ENCODE results near the gene PTK6.
A peak's percentile ranks its signal among the peaks of the same experiment; 100 is the strongest.

The PTK6 gene

DNA sequence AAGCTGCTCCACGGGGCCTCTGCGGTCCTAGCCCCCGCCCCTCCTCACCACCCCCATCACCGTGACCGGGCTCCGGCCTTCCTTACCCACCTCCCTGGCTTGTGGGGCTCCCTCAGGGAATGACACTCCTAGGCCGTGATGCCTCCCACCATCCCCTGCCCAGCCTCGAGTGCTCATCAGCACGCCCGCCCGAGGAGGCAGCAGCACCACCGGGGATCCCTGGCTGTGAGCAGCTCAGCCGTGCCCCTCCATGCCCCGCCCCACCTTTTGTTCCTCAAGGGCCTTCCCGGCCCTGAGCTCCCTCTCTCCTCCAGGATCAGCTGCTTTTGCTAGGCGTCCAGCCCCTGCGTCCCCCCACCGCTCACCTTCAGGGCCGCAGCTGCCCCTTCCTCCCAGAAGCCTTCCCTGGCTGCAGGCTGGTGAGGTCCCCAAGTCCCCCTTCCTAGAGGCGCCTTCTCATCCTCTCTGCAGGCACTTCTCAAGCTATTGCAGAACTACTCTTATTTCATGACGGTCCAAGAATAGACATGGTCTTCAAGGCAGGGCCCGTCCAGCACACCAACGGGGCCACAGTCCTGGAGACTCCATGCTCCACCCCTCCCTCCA, 19.8 kb upstream of the PTK6 start:
- no peak for DNase-seq

DNA sequence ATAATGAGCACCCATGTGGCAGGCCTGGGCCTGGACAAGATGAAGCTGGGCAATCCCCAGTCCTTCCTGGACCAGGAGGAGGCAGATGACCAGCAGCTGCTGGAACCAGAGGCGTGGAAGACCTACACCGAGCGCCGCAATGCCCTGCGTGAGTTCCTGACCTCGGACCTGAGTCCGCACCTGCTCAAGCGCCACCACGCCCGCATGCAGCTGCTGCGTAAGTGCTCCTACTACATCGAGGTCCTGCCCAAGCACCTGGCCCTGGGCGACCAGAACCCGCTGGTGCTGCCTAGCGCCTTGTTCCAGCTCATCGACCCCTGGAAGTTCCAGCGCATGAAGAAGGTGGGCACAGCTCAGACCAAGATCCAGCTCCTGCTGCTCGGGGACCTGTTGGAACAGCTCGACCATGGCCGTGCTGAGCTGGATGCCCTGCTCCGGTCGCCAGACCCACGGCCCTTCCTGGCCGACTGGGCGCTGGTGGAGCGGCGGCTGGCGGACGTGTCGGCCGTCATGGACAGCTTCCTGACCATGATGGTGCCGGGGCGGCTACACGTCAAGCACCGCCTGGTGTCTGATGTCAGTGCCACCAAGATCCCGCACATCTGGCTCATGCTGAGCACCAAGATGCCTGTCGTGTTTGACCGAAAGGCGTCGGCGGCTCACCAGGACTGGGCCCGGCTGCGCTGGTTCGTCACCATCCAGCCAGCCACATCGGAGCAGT, 18.6 kb upstream of the PTK6 start:
- DNase-seq, result no peak

DNA sequence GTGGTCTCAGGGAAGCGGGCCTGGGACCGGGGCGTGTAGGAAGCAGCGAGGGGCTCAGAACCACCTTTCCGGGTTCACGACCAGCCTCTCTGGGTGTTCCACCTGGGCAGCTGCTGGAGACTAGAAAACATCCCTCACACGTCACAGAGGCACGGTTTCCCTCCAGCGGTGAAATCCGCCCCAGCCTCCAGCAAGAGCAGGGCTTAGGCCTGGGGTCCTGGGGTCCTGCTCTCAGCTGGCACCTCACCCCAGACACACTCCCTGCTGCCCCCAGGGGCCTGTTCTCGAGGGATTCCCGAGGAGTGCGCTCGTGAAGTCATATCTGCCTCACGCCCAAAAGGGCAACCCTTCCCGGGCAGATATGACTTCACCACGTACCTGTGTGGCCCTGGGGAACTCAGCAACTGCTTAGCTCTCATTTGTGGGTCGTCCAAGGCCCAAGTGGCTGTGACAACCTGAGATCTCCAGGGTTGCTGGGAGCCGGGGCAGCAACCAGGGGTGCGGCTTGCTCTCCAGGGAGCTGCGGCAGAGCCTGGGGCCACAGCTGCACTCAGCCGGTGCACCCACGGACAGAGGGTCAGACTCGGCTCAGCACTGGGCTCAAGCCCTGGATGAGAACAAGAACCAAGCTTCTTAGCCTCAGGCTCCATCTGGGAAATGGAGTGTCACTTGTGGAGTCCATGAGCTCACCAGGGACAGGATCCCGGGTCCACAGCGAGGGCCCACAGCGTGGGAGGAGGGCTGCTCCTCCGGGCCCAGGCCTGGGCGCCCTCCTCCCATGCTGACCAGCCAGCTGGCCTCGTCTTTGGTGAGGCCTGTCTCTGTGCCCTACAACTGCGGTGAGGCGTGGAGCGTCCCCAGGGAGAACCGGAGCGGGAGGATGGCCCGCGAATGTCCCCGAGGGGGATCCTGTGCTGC, 17.4 kb upstream of the PTK6 start:
- peak; percentile 40 for DNase-seq

DNA sequence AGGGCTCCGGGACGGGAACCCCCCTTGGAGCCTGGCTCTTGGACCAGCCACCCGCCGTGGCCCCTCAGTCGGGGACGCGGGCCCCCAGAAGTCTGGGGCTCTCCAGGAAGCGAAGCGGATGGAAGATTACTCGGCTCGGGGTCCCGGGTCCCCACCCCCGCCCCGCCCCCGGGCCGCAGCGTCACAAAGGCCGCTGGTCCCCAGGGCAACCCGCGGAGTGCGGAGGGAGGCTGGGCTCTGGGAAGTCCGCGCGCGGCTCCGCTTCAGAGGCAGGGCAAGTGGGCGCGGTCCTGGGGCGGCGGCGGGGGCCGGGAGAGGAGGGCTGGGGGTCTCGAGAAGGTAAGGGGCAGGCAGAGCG, 16.7 kb upstream of the PTK6 start, which contains the start of gene FNDC11:
Gene FNDC11 (plus strand): TSS at position 227 of the 358 bp plus-strand sequence. CDS start 1,505 bp downstream, outside the sequence.
- DNase-seq, result peak; percentile 74

DNA sequence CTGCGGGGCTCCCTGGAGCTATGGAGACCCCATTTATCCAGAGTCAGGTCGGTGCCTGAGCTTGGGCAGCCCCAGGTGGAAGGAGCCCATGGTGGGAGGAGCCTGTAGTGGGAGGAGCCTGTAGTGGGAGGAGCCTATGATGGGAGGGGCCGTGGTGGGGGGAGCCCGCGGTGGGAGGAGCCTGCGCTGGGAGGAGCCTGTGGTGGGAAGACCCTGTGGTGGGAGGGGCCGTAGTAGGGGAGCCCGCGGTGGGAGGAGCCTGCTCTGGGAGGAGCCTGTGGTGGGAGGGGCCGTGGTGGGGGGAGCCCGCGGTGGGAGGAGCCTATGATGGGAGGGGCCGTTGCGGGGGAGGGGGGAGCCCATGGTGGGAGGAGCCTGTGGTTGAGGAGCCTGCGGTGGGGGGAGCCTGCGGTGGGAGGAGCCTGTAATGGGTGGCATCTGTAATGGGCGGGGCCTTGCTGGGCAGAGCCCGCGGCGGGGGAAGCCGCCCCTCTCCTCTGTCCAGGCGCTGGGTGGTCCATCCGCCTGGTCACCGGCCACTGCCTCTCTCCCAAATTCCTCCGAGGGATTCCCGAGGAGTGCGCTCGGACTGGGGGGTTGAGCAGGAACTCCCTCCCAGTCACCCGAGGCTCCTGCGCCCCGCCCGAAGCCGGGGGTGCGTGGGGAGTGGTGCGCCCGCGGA, 16.2 kb upstream of the PTK6 start:
- peak; percentile 89 for DNase-seq

DNA sequence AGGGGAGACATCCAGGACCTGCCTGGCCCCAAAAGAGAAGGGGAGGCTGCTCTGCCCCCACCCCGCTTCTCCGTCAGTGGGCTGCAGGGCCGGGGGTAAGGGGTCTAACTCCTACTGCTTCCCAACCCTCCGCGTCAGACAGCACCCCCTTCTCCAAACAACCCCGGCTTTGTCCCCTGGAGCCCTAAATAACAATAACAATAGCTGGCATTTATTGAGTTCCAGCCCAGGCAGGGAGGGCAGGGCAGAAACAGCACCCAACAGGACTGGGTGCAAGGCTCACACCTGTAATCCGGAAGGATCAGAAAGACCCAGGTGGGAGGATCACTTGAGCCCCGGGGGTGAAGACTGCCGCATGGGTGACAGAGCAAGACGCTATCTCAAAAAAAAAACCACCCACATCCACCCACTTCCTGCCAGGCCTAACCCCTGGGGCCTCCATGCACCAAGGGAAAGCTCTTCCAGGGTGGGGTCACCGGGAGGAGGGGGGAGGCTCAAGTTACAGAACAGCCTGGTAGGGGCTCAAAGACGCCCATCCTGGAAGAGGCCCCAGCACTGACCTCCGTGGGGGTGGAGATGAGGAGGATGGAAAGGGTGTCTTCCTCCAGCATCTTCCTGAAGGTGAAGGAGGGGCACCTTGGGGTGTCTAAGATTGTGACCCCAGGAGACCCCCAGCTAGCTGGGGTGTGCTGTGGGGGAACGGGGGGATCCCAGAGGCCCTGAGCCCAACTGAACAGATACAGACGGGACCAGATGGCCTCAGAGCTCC, 15.5 kb upstream of the PTK6 start:
- DNase-seq, result peak; percentile 72

DNA sequence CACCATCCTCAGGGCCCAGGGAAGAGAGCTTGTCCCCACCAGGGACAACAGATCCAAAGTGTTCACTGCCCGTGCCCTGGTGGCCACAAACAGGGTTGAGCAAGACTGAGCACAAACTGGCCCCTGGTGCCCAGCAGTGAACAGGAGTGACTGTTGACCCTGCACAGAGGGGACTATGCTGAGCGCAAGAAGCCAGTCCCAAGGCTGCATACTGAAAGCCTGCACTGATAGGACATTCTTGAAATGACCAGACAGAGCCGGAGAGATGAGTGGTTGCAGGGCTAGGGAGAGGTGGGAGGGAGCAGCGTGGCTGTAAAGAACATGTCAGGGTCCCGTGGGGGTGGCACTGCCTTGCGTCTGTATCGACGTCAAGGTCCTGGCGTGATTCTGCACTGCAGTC, 13.9 kb upstream of the PTK6 start:
- DNase-seq, result no peak

DNA sequence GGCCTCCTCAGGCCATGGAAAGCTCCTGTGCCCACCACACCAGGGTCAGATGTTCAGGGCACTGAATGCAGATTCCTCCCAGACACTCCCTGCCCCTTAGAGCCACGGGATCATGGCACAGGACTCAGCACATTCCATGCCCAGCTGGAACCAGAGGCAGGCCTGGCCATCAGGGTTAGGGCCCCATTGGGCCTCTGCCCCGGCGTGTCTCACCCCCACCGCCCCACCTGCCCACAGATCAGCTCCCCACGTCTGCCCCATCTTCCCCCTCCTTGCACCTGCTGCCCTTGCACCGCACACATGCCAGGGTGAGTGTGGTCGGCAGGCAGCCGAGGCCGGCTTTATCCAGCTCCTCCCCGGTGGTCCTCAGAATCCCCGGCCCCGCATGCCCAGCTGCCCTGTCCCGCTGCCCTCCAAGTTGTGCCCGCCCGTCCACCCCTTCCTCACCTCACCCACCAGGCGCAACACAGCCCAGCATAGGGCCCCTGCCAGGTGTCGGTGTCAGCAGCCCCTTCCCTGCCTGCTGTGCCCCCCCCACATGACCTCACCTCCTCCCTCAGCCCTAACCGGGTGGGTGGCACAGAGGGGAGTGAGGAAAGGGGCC, 12.6 kb upstream of the PTK6 start:
- no peak for DNase-seq

DNA sequence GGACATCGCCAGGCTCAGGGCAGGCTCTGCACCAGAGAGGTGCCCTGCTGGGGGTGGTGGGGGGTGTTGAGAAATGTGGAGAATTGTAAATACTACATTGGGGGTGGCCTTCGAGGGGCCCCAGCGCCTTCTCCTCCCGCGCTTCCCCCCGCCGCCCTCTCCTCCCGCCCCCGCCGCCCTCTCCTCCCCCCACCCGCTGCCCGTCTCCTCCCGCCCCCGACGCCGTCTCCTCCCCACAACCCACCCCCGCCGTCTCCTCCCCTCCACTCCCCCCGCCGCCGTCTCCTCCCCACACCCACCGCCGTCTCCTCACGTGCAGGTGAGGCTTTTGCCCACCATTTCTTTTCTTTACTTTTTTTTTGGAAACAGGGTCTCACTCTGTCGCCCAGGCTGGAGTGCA, 11.8 kb upstream of the PTK6 start:
- no peak for DNase-seq

DNA sequence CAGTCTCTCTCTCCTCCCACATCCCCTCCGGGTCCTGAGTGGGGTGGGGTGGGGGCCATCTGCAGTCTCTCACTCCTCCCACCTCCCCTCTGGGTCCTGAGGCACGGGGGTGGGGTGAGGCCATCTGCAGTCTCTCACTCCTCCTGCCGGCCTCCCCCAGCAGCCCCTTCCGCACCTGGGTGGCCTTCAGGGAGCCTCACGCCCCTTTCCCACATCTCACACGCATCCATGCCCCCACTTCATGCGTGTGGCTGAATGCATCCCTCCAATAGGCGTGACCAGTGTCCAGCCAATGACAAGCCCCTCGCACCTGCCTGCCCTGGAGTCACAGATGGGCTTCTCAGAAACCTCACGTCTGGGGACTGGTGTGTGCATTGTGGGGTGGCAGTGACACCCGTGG, 11.4 kb upstream of the PTK6 start:
- no peak for DNase-seq

DNA sequence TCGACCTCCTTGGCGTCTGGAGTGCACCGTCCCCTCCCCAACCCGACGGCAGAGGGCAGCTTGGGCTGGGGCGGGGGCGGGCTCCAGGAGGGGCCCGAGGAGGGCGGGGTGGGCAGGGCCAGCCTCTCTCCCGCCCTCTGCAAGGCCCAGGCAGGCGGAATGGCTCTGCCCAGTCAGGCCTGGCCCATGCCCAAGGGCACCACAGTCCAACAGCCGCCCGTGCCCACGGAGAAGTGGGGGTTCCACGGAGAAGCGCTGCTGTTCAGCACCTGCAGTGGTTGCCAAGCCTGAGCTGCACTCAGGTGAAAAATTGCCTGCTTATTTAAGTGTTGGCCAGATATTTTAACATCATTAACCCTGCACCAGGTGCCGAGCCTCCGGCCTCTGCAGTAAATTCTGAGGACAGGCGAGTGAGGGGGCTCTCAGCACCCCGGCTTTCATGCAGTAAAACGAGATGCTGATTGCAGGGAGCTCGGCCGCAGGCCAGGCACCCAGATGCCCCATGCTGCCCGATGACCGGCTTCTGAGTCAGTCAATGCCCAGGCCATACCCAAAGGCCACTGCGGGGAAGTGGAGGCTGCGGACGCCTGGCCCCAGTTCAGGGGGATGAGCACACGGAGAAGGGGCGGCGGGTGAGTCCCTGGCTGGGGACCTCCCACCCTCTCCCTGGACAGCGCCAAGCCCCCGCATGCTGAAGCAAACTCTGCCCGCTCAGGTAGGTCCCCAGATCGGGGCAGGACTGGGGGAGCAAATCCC, 10.7 kb upstream of the PTK6 start, which contains the start of gene SRMS:
Gene SRMS (minus strand): TSS at position 25 of the 756 bp plus-strand sequence. CDS start 286 bp downstream, outside the sequence.
- DNase-seq, result no peak

DNA sequence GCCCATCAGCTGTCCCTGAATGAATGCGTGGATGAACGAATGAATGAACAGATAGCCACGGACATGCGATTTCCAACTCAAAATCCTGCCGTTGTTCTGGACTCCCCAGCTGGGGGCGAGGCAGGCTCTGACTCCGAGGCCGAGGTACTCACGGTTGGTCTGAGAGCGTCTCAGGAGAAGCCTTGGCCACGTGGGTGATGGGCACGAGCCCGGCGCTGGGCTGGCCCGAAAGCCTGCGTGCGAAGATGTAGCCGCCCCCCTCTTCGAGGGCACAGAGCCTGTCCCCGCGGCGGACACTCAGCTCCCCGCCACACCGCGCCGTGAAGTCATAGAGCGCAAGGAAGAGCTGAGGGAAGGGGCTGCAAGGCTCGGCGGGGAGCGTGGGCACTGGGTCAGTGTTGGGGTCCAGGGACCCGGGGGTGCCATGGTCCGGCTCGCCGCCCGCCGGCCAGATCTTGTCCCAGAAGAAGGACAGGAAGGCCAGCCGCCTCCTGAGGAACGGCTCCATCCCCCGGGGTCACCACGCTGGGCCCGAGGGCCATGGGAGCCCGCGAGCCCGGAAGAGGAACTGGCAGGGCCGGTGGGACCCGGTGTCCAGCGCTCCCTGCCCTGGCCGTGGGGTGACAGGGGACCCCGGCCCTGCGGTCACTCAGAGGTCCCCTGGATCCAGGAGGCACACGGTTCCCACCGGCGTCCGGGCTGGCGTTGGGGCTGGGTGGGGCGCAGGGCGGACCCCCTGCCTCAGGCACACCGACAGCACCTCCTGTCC, 10.0 kb upstream of the PTK6 start:
- DNase-seq, result no peak

DNA sequence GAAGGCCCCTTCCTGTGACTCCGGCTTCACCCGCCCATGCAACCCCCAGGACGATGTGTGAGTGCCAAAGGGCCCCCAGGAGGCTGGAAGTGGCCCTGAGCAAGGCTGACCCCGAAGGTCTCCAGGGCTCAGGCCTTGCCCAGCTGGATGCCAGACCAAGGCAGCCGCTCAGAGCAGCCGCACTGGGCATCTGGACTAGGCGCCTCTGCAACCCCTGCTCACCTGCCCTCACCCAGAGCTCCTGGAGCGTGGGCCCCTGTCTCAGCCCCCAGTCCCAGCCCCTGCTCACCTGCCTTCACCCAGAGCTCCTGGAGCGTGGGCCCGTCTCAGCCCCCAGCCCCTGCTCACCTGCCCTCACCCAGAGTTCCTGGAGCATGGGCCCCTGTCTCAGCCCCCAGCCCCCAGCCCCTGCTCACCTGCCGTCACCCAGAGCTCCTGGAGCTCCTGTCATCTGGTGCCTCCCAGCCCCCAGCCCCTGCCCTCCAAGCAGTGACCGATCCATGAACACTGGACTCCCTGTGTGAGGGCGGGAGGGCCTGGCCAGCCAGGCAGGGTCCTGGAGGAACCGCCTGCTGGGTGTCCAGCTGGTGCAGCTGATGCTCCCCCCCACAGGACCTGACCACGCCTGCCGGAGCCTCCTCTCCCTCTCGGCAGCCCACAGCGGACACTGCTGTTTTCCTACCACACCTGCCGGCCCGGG, 9.2 kb upstream of the PTK6 start:
- no peak for DNase-seq

DNA sequence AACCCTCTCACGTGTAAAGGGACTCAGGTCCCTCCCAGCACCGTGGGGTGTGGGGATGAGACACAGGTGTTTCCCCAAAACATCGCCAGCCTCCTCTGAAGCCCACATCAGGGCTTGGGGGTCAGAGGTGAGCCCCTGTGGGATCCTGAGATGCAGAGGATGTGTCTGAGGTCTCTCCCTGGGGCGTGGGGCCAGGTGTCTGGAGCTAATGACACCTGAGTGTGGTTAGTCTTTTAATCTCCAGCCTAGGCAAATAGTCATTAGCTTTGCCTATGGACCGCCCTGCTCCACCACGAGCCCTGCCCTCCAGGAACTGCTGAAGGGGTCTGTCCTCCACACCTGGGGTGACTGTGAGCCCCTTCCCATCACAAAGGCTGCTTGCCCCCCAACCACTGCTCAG, 8.6 kb upstream of the PTK6 start:
- DNase-seq, result no peak

DNA sequence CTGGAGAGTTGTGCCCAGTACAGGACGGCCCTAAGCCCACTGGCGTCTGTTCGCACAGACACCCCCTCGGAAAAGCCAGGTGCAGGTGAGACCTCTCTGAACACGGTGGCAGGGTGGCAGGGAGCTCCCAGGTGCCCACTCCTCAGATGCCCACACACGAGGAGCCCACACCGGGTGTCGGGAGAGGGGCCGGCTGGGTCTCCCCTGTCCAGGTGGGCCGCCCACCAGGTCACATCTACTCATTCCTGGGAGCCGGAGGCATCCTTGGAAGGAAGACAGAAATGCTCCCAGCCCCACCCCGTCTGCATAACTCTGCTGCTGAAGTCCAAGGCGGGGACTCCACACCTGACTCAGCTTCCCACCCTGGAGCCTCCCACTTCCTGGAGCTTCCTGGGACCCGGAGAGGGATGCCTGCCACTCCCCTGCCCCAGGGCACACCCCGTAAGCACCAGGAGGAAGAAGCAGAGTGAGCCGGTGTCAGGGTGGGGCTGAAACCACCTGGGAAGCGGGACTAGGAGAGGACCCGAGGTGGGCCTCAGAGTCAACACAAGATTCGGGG, 7.9 kb upstream of the PTK6 start:
- no peak for DNase-seq

DNA sequence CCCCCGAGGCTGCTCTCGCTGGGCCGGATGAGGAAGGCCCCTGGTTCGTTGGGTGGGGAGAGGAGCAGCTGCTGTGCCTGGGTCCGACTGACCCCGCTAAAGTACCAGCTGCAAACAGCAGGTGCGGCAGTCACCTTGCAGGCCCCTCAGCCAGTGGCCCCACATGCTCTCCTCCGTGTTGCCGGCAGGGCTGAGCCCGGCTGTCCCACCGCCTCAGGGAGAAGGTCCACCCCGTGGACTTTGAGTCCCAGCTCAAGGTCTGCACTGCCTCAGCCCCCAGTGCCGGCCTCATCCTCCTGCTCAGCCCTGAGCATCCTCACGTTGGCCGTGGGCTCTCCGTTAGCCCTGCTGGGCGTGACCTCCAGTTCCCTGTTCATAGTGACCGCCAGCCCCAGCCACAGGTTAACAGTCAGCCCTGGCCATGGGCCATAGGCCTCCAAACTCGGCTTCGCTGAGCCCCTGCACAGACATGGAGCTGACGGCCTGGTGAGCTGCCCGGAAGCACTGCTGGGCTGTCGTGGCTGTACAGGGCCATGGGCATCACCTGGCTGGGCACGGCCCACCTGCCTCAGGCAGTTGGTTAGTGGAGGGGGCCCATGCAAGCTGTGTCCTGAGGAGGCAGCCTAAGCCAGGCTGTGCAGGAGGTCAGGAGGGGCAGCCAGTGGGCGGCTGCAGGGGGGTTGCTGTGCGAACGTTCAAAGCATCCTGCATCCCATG, 7.2 kb upstream of the PTK6 start:
- DNase-seq, result no peak

DNA sequence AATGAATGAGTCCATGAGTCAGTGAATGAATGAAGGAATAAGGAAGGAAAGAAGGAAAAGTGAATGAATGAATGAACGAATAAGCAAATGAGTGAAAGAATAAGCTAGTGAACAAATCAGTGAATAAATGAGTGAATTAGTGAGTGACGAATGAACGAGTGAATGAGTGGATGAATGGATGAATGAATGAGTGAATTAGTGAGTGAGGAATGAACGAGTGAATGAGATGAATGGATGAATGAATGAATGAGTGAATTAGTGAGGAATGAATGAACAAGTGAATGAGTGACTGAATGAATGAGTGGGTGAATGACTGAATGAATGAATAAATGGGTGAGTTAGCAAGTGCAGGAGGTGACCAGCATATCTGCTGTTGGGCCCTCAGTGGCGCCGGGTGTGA, 6.6 kb upstream of the PTK6 start:
- no peak for DNase-seq

DNA sequence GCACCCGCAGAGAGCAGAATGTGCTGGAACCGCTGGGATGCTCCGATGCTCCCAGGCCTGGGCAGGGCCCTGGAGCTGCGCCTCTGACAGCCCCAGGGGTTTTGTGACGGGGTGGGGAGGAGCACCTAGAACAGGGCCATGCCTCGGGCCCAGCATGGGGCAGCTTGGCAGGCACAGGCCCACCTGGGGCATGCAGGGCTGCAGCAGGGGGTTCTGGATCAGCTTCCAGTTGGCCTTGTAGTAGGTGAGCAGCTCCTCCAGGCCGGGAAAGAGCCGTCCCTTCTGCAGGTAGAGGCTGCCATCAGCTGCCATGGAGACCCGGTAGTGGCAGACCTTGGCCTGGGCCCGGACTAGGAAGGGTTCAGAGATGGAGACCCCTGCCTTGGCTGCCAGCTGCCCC, 6.0 kb upstream of the PTK6 start:
- DNase-seq, result no peak

DNA sequence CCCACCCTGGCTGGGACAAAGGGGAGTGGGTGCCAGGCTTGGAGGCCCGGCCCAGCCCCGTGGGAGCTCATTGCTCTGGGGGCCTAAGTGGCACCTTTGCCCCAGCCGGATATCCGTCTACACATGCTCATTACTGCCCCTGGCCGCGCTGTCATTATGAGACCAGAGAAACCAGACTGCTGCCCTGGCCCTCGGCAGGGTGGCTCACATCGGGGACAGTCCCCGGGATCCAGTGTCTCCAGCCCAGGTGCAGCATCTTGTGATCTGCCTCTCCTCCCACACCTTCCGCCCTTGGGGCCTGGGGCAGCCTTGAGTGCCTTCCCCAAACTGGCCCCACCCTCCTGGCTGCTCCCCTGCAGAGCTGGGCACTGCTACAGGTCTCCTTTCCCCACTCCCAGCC, 5.5 kb upstream of the PTK6 start:
- DNase-seq, result peak; percentile 46

All from CD4-positive, alpha-beta T cell treated with Interleukin-15 for 1 hour (primary cell).